ENCODE results near the gene PDE4D. TPM values are rescaled to one million over a fixed set of nuclear protein-coding genes. Genes with fewer than 3 reads are reported as not detected.
"Not testable (repeated sequence)": the region's sequence is repeated elsewhere in the genome, so short reads cannot be mapped to it uniquely, and the experiment has no call there.

The PDE4D gene
- total RNA-seq, 1 donor from 2014 or later: 46.9 TPM

DNA sequence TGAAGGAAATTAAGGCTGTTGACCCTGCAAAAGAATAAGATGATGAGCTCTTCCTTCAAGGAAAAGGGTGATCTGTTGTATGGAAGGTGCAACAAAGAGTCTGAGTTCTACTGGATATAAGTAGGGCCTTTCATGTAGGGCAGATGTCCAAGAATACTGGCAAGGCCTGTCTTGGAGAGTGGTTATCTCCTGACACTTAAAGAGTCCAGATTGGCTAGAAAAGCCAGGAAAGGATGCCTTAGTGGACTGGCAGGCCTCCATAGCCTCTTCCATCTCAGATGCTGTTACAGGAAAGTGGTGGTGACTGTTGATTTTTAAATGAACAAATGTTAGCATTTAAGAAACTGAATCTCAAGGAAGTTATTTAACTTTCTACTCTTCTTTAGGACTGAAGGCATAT is 914.4 kb downstream of the PDE4D start:
- no peak for DNase-seq (ENCODE audit: low spot score)

DNA sequence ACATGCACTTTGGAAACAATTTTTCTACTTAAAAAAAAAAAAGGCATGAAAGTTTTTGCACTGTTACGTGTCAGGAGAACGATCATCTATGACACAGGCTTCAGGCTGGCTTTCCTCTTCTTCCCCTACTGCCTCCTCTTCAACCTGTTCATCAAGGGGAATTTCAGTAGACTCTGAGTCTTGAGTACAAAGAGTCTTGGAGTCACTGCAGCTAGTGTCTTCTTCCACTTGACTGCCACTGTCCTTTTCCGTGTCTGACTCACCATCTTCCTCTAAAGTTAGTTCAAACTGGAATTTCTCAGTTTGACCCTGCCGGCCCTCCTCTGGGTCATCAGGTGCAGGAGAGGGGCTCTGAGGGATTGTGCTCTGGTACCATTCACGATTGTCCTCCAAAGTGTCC is 918.9 kb downstream of the PDE4D start:
- DNase-seq (ENCODE audit: low spot score): no peak

DNA sequence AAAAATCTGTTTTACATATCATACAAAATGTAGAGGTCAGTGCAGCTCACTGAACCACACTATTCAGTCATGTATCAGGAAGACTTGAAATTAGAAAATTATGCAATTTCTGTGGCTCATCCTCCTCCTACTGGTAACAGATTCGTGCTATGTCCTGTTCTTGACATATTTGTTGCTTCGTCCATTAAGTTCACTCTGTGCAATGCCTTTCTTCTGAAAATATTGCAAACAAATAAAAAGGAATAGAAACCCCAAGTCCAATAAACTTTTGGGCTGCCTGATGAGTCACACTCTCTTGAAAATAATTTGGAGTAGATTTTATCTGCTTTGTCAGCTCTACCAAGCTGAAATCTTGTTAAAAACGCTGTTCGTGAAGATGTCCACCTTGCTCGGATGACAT is 919.4 kb downstream of the PDE4D start:
- no peak for DNase-seq (ENCODE audit: low spot score)

DNA sequence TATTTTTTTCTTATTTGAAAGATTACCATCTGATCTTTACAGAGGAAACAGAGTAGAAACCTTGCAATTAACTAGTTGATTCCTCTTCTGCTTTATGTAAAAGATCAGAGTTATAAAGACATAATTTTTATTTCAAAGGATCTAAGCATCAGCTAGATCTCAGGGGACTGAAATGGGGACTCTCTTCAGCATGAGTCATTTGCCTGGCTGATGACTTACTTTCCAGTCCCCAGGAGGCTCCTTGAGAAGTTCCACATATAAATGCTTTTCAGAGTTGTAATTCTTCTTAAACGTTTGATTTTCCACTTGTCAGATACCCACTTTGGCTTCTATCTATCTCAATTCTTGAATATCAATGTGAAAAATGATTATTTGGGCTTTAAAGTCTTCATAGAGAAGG is 921.2 kb downstream of the PDE4D start:
- DNase-seq (ENCODE audit: low spot score): no peak

DNA sequence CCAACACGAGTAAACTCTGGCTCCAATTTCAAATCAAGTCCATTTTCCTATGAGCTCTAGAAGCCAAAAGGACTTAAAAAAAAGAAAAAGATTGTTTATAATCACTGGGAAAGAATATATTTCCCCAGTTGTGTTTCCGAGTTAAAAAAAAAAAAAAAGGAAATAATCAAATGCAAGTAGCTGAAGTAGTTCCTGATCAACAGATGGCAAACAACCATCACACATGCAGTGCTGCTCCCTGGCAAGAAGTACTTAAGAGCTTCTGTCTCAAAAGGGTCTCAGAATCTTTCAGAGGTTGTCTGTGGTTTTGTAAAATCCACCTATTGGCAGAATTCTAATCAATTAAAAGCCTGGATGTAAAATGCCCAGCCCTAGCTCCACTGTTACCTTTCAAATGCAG is 922.8 kb downstream of the PDE4D start:
- no peak for DNase-seq (ENCODE audit: low spot score)

DNA sequence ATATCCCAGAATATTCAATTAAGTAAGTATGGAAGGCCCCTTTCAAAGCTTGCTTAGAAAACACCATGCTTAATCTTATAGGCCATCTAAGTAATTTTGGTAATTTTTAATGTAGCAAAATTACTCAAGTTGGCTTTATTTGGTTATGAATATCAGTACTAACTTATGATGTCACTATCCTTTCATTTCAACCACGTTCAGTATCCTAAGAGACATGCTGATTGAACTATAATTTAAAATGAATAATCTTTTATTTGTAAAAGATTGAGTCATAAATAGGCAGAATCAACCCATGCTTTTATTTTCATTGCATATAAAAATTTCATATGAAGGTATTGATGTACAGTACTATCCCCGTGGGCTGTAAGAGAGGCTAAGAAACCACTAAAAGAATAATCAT is 923.7 kb downstream of the PDE4D start:
- no peak for DNase-seq (ENCODE audit: low spot score)

DNA sequence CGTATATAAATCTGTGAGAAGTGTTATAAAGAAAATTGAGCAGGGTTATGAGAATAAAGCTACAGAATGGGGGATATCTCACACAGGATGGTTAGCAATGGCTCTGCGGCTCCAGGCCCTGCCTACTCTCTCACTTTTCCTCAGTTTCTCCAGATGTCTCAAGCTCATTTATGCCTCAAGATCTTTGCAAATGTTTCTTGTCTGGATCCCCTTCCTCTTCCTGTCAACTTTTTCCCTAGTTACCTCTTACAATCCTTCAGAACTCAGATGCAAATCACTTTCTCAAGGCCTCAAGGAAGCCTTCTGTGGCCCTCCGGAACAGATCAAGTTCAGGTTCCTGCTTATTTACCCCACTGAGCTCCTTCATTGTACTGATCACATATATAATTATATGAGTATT is 924.3 kb downstream of the PDE4D start:
- DNase-seq (ENCODE audit: low spot score): no peak

DNA sequence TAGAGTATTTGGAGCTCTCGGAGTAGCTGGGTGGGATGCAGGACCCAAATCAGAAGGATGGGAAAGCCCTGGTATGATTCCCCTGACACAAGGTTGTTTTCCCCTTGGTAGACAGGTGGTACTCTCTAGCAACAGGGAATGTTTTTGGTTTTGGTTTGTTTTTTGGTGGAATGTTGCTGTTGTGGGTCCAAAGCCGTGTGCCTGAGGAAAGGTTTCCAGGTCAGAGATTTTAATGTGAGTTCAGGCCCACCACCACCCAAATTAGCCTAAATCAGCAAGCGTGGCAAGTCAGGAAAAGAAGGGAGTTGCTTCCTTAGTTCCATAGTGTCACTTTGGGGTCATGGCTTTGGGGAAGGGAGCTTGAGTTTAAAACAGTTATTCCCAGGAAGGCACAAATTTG is 925.2 kb downstream of the PDE4D start:
- no peak for DNase-seq (ENCODE audit: low spot score)

DNA sequence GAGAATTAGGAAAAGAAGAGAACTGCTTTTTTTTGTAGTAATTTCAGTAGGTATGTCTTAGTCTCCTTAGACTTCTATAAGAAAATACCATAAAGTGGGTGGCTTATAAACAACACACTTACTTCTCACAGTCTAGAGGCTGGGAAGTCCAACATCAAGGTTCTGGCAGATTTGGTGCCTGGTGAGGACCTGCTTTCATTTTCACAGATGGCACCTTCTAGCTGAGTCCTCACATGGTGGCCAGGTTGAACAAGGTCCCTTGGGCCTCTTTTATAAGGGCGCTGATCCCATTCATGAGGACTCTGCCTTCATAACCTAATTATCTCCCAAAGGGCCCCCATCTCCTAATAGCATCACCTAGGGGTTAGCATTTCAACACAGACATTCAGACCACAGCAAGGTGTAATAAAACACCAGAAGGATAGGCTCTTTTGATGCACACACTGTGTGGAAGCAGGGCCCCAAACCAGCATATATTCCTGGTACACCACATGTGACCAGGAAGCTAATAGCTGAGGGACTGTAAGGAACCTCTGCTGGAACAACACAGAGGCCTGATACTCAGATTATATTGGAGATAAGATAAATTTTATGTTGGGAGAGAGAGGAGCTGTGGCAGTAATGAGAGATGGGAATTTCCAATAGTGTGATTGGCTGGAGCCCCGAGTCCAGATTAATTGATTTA is 925.8 kb downstream of the PDE4D start:
- DNase-seq (ENCODE audit: low spot score): no peak

DNA sequence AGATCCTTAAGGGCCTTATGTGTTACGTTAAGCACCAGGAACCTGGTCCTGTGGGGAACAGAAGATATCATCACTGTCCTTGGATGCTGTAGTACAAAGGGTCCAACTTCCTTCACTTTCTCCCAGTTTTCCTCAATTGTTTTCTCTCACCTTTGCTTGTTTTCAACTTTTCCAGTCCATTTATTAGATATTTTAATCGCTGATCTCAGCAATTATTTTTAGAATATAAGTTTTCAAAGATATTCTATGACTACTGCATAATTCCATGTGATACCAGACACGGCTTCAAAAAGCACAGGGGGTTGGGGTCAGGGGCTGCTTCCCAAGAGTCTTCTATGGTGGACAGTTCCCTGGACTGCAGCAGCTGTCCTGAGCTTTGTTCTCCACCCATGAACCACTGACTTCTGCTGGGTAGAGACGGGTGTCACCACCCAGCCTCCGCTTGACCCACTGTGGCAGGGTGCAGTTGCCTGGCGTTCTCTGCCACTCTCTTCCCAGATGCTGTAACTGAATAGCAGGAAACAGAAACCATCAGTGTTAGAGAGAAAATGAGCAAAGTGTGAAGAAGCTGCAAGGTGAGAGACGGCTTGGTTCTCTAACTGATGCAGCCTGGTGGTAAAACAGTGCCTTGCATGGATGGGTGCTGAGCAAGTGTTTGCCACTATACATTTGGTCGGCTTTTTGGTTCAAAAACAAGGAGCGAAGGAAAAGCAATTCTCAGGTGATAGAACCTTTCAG is 927.7 kb downstream of the PDE4D start:
- DNase-seq (ENCODE audit: low spot score): no peak

DNA sequence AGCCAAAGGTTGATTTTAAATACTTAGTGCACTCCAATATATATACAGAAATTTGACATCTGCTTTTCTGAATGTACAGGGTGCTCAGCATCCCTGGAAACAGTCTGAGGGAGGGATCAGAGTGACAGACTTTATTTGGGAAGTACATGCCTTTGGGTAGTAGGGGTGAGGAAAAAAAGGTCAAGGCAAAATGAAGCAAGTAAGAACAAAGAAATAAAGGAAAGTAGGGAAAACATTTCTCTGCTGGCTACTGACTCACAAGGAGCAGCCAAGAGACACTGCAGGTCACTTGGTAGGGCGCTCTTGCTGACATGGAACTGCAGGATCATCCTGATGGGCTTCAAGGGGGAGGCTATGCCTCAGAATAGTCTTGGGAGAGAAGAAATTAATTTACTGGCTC is 929.7 kb downstream of the PDE4D start:
- DNase-seq (ENCODE audit: low spot score): no peak

DNA sequence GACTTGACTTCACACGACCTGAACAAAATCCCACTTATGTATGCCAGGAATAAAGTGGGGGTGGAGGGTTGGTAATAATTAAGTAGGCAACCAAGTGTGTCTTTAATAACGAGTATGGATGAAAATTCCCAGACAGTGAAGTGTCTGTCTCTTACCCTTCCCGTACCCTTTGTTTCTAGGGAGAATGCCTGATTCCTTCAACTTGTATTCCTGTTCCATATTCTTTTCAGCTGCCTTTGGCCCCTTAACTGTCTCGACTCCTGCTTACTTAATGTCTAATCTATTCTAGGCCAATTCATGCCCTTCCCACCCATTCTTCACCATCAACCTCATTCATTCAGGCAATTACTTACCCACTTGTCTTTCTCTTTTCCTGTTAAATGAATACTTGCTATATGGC is 930.2 kb downstream of the PDE4D start:
- no peak for DNase-seq (ENCODE audit: low spot score)

DNA sequence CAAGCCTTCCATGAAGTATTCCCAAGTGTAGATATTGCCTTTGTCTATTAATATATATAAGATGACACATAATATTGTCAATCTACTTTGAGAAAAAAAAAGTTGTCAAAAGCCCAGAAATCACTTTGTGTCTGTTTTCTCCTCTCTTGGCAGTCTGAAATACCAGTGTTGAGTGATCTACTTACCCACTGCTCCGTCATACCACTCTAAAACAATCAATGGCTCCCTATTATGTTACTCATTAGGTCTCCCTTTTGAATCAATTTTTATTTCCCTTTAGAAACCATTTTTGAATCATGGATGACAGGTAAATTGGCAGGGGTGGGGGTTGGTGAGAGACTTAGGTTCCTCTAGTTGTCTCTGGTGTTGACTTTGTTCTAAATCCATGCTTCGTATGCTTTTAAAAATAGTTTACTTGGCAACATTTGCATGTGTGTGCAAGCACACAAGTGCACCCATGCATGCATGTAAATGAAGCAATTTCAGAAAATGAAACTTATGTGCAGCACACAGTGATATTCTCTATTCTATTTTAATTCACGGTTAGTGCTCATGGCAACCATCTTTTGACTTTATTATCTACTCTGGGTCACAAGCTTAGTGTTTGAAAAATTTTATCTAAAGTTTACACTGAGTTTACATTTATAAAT is 931.8 kb downstream of the PDE4D start:
- DNase-seq (ENCODE audit: low spot score): no peak

DNA sequence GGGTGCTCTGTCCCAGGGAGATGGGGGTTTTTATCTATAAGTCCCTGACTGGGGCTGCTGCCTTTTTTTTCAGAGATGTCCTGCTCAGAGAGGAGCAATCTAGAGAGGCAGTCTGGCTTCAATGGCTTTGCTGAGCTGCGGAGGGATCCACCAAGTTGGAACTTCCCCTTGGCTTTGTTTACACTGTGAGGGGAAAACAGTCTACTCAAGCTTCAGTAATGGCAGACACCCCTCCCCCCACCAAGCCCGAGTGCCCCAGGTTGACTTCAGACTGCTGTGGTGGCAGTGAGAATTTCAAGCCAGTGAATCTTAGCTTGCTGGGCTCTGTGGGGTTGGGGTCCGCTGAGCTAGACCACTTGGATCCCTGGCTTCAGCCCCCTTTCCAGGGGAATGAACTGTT is 934.8 kb downstream of the PDE4D start:
- DNase-seq (ENCODE audit: low spot score): no peak

DNA sequence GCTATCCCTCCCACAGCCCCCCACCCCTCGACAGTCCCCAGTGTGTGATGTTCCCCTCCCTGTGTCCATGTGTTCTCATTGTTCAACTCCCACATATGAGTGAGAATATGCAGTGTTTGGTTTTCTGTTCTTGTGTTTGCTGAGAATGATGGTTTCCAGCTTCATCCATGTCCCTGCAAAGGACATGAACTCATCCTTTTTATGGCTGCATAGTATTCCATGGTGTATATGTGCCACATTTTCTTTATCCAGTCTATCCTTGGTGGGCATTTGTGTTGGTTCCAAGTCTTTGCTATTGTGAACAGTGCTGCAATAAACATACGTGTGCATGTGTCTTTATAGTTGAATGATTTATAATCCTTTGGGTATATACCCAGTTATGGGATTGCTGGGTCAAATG is 940.3 kb downstream of the PDE4D start:
- not testable (repeated sequence) for DNase-seq (ENCODE audit: low spot score)

DNA sequence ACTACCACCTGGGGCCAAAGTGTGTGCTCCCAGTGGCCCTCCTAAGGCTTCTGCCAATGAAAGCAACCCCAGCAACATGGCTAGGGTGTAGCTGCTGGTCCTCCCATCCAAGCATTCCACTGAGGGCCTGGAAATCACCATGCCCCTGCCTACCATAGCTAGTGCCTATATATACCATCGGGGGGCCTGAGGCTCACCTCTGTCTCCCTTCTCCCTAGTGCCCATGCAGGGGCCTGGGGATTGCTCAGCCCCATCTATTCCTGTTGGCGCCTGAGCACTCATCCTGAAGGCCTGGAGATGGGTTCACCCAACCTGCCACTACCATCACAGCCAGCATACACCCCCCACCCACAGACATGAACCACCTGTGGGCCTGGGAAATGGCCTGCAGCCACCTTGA is 943.3 kb downstream of the PDE4D start:
- no peak for DNase-seq (ENCODE audit: low spot score)

DNA sequence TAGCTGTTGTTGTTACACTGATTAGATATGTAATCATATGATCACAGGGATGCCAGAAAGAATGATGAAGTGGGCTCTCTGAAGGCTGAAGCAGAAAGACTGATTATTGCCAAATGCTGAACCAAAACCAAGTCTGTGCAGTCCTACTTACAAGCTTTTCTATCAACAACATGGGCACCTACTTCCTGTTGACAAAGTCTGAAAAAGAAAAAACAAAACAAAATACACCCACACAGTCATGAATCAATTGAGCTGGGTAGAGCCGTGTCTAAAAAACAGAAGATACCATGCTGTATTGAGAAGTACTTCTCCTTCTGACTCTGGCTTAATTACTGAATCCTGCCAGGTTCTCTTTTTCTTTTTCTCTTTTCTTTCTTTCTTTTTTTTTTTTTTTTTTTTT is 947.3 kb downstream of the PDE4D start:
- no peak for DNase-seq (ENCODE audit: low spot score)

DNA sequence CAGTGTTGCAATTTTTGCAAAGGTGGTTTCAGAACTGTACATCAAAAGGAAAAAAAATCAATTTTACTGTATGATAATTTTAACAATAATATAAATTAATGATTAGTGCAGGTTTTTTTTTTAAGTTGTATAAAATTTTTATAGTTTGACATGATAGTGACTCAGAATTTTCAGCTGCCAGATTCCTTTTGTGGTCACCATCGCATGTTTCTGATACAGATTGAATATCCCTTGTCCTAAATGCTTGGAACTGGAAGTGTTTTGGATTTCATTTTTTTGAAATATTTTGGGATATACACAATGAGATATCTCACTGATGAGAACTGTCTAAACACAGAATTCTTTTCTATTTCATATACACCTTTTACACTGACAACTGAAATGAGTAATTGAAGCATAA is 949.3 kb downstream of the PDE4D start:
- no peak for DNase-seq (ENCODE audit: low spot score)

DNA sequence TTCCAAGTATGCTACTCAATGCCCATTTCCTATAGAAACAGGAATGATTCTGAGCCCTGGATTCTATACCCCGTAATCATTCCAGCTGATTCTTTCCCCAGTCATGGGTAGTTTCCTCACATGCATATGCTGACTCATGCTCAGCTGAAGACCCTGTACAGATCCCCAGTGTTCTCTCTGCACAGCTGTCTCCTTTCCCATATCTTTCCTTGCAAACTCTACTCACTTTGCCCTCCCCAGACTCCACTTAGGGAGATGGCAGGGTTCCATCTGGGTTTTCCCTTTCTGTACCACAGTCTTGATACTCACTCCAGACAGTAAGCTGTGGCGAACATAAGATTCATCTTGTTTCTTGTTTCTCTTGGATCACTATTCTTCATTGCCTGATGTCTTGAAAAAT is 953.1 kb downstream of the PDE4D start:
- DNase-seq (ENCODE audit: low spot score): no peak

DNA sequence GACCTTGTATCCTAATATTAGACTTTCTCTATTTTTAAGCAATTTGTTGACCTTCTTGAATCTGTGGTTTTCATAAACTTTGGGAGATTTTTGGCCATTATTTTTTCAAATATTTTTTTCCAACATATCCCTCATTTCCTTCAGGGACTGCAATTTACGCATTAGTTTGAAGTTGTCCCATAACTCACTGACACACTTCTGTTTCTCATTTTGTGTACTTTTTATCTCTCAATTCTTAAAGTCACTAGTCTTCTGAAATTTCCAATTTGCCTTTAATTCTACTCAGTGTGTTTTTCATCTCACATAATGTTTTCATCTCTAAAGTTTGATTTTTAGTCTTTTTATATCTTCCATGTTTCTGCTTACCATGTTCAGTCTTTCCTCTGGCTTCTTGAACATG is 953.9 kb downstream of the PDE4D start:
- no peak for DNase-seq (ENCODE audit: low spot score)

DNA sequence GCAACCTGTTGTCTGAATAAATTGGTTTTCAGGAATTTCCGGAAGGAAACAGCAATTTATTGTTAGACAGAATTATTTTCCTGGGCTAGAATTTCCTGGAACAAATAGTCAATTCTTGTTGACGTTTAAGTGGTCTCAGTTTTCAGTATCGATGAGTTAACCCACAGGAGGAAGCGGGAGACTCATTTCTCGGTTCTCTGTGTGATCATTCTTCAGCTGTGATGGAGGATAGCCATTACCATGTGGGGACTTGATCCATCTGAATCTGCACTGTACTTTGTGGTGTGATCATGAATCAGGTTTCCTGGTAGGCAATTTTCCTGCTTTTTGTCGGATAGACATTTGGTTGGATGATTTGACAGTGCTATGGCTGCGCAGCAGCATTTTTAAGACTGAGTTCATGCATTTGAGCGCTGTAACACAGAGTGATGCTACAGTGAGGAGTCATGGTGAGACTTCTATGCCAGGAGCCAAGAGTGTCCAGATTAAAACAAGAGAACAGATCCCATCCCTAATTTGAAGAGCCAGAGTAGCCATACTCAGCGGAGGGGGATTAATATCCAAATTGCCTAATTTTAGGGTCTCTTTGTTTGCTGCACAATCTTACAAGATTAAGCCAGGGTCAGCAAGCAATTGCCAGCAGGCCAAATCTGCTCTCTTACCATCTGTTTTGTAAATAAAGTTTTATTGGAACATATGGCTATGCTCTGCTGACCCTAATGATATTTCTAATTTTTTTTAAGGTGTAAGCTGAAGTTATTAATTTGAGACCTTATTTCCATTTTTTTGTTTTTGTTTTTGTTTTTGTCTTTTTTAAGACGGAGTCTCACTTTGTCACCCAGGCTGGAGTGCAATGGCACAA is 954.7 kb downstream of the PDE4D start:
- DNase-seq (ENCODE audit: low spot score): no peak

DNA sequence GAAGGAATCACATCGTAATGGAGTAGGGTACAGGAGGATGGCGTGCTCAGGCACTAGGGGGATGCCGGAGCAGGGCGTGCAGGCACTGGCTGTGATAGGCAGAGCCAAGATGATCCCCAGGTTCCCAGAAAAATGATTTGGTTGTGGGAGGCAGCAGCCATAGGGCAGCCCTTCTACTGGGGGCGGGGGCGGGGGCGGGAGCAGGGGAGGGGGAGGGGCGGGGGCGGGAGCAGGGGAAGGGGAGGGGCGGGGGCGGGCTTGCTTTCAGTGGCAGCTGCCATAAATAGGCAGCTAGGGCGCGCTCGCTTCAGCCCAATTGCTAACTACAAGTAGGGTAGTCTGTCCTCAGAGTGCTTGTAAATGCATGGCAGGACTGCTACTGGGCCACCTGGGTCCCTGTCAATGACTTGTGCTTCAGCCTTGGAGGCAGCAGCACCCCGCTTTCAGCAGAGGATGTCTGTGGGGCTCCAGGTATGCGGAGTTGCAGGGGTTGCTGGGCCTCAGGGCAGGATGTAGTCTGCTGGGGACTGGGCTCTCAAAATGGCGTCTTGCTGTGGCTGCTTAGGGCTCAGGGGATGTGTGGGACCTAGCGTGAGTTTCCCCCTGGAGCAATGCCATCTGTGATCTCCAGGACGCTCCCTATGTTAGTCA is 956.4 kb downstream of the PDE4D start:
- no peak for DNase-seq (ENCODE audit: low spot score)
